ENCODE results near the gene ATF6B.

DNA sequence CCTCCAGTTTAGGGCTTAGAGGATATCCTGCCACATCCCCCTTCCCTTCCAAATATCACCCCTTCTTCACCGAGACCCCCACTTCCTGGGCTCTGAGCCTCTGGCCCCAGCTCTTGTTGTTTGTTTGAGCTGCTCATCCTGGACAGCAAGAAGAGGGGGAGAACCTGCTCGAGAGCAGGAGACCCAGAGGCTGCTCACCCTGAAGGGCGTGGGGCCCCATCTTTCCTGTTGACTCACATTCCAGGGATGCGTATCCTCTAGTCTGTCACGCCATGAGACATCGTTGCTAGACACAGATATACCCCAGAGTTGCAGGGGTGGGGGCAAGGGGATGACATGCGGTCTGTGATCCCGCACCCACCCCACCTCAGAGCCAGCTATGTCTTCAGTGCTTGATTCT lies 13.2 kb downstream of the ATF6B start:
- TF ChIP-seq POLR2A (IDR thresholded peaks at IDR 0.05; ENCODE audit: low read length) (no peak), GATA1 (IDR thresholded peaks at IDR 0.05; ENCODE audit: low read depth, low read length) (no peak)
